HEK293 (cell line): ENCODE results near the gene ACVR1.
"Not testable (repeated sequence)": the region's sequence is repeated elsewhere in the genome, so short reads cannot be mapped to it uniquely, and the experiment has no call there.

ENCODE experiments used
- CTCF ChIA-PET: fragments of 350-600 bp; formaldehyde crosslinking; extraction: SDS; loops from one replicate; lab custom pipeline; 2021; ENCODE audit warnings: antibody characterized with exemption; lab: Yijun Ruan, JAX
- POLR2A ChIA-PET: fragments of 300-600 bp; formaldehyde crosslinking; extraction: SDS; loops from one replicate; lab custom pipeline; 2020; ENCODE audit warnings: antibody characterized with exemption, inconsistent platforms; lab: Yijun Ruan, JAX
- H3K27ac ChIP-seq: fragments of 200-500 bp; sonication (Bioruptor generic); 2 replicates; pipeline ENCODE4 v1.5.1; 2014; ENCODE audit warnings: low read depth, low read length, control low read depth, inconsistent platforms; ENCODE audit errors: extremely low read depth
- H3K36me3 ChIP-seq, 2 experiments: fragments of 200-500 bp in 1 of 2; sonication (Bioruptor generic) in 1 of 2; 1 replicate in 1 of 2; 2 replicates in 1 of 2; pipeline ENCODE4 v1.5.1; 2014 to 2017; ENCODE audit warnings: inconsistent platforms in 2 of 2, low read length in 2 of 2; ENCODE audit not compliant: control insufficient read depth in 2 of 2, insufficient read depth in 1 of 2
- H3K4me1 ChIP-seq: fragments of 200-500 bp; sonication (Bioruptor generic); 2 replicates; pipeline ENCODE4 v1.5.1; 2014; ENCODE audit warnings: mild to moderate bottlenecking, low read length, inconsistent platforms; ENCODE audit not compliant: control insufficient read depth, insufficient read depth
- H3K4me3 ChIP-seq: 2 replicates; pipeline ENCODE4 v1.5.1; 2011; ENCODE audit warnings: low read depth, mild to moderate bottlenecking, control low read depth, low read length, moderate library complexity
- H3K9me3 ChIP-seq: fragments of 200-500 bp; sonication (Bioruptor generic); 2 replicates; pipeline ENCODE4 v1.5.1; 2014; ENCODE audit warnings: low read depth, low read length, inconsistent platforms; ENCODE audit not compliant: control insufficient read depth, insufficient read depth
- PBX3 ChIP-seq: sonication (generic); formaldehyde crosslinking; IDR thresholded peaks from 2 replicates; pipeline ENCODE4 v1.8.1; 2022; ENCODE audit warnings: mild to moderate bottlenecking, moderate library complexity, missing genetic modification reagents
- SALL2 ChIP-seq: fragments of 450-650 bp; formaldehyde crosslinking; IDR thresholded peaks from 2 replicates; pipeline ENCODE4 v1.5.0; 2017; ENCODE audit warnings: missing biosample characterization, mild to moderate bottlenecking, missing genetic modification characterization, borderline replicate concordance
- ZBTB8A ChIP-seq: fragments of 450-650 bp; formaldehyde crosslinking; IDR thresholded peaks from 2 replicates; pipeline ENCODE4 v1.5.1; 2016; ENCODE audit warnings: missing biosample characterization, missing genetic modification characterization
- ZFP69B ChIP-seq: fragments of 450-650 bp; formaldehyde crosslinking; IDR thresholded peaks from 2 replicates; pipeline ENCODE4 v1.5.1; 2016; ENCODE audit warnings: missing biosample characterization, missing genetic modification characterization
- ZNF133 ChIP-seq: fragments of 450-650 bp; formaldehyde crosslinking; IDR thresholded peaks from 2 replicates; pipeline ENCODE4 v1.5.1; 2016; ENCODE audit warnings: missing biosample characterization, missing genetic modification characterization
- ZNF169 ChIP-seq: fragments of 450-650 bp; formaldehyde crosslinking; IDR thresholded peaks from 2 replicates; pipeline ENCODE4 v1.5.1; 2016; ENCODE audit warnings: missing biosample characterization, missing genetic modification characterization
- ZNF202 ChIP-seq: fragments of 450-650 bp; formaldehyde crosslinking; IDR thresholded peaks from 2 replicates; pipeline ENCODE4 v1.5.1; 2016; ENCODE audit warnings: missing biosample characterization, missing genetic modification characterization, borderline replicate concordance
- ZNF239 ChIP-seq: fragments of 450-650 bp; formaldehyde crosslinking; IDR thresholded peaks from 2 replicates; pipeline ENCODE4 v1.5.1; 2016; ENCODE audit warnings: missing biosample characterization, missing genetic modification characterization
- ZNF76 ChIP-seq: fragments of 450-650 bp; formaldehyde crosslinking; IDR thresholded peaks from 2 replicates; pipeline ENCODE4; 2016; ENCODE audit warnings: low read depth, missing biosample characterization, missing genetic modification characterization, borderline replicate concordance
- ZSCAN18 ChIP-seq: fragments of 450-650 bp; formaldehyde crosslinking; IDR thresholded peaks from 2 replicates; pipeline ENCODE4 v1.5.1; 2016; ENCODE audit warnings: missing biosample characterization, missing genetic modification characterization
- TF ChIP-seq, protein P1 (sequence below): fragments of 450-650 bp; formaldehyde crosslinking; IDR thresholded peaks from 2 replicates; pipeline ENCODE4 v1.5.0; 2017; ENCODE audit warnings: missing biosample characterization, missing genetic modification characterization, borderline replicate concordance
- TF ChIP-seq, protein P2 (sequence below): fragments of 450-650 bp; formaldehyde crosslinking; IDR thresholded peaks from 2 replicates; pipeline ENCODE4; 2016; ENCODE audit warnings: missing biosample characterization, missing genetic modification characterization
- TF ChIP-seq, protein P3 (sequence below): fragments of 450-650 bp; formaldehyde crosslinking; IDR thresholded peaks from 2 replicates; pipeline ENCODE4 v1.5.1; 2017; ENCODE audit warnings: missing biosample characterization, missing genetic modification characterization

The ACVR1 gene

DNA sequence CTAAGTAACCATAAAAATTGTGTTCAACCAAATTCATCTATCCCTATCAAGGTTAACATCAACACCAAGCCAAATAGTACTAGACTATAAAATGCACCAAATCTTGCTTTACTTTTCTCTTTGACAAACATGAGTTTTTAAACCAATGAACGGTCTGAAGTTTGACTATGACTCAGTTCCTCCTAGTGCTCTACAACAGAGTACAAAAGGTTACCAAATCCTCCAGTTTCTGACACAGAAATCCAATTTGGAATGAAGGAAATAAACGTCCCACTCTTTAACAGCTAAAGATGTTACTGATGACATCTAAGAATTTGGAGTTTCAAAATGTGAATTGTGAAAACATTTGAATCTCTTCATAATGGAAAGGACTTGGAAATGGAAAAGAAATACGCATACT, 11.8 kb upstream of the ACVR1 start:
- no peaks in the 10 kb centered on the region for H3K9me3 ChIP-seq
- peaks cover 10% of the 10 kb centered on the region for H3K4me1 ChIP-seq
- CTCF ChIA-PET, result interaction anchor here (1.3 kb wide), 1 partner anchor 11 kb away, joined by 3 read pairs; no protein-coding TSS in a partner anchor
- no peak overlapping the region for H3K4me3 ChIP-seq
- no peaks in the 10 kb centered on the region for H3K36me3 ChIP-seq
- no peak overlapping the region for H3K27ac ChIP-seq
- POLR2A ChIA-PET, result no interaction called here
- TF ChIP-seq ZNF76 (tag by site-specific recombination) (no peak), ZNF169 (tag by site-specific recombination) (no peak), ZFP69B (tag by site-specific recombination) (no peak)
- TF ChIP-seq, protein P1, sequence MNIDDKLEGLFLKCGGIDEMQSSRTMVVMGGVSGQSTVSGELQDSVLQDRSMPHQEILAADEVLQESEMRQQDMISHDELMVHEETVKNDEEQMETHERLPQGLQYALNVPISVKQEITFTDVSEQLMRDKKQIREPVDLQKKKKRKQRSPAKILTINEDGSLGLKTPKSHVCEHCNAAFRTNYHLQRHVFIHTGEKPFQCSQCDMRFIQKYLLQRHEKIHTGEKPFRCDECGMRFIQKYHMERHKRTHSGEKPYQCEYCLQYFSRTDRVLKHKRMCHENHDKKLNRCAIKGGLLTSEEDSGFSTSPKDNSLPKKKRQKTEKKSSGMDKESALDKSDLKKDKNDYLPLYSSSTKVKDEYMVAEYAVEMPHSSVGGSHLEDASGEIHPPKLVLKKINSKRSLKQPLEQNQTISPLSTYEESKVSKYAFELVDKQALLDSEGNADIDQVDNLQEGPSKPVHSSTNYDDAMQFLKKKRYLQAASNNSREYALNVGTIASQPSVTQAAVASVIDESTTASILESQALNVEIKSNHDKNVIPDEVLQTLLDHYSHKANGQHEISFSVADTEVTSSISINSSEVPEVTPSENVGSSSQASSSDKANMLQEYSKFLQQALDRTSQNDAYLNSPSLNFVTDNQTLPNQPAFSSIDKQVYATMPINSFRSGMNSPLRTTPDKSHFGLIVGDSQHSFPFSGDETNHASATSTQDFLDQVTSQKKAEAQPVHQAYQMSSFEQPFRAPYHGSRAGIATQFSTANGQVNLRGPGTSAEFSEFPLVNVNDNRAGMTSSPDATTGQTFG, result no peak

GRCh38 chr2:157884533-157884932, 8.4 kb upstream of the ACVR1 start:
- H3K36me3 ChIP-seq, POLR2A ChIA-PET, H3K4me1 ChIP-seq, H3K9me3 ChIP-seq, CTCF ChIA-PET, H3K27ac ChIP-seq, H3K4me3 ChIP-seq: not testable (repeated sequence)

- CTCF ChIA-PET, result no interaction called here
- Histone ChIP-seq H3K27ac (no peak overlapping the region), H3K4me3 (no peak overlapping the region), H3K36me3 (no peaks in the 10 kb centered on the region), H3K9me3 (no peaks in the 10 kb centered on the region), H3K4me1 (peaks cover 3% of the 10 kb centered on the region)
- TF ChIP-seq ZNF133 (tag by site-specific recombination) (no peak), SALL2 (no peak), ZNF202 (tag by site-specific recombination) (no peak)
- POLR2A ChIA-PET, result no interaction called here
Observed at GRCh38 chr2:157880927-157881326, 4.8 kb upstream of the ACVR1 start.

GRCh38 chr2:157877761-157878400, 1.8 kb upstream of the ACVR1 start:
- TF ChIP-seq, protein P2, sequence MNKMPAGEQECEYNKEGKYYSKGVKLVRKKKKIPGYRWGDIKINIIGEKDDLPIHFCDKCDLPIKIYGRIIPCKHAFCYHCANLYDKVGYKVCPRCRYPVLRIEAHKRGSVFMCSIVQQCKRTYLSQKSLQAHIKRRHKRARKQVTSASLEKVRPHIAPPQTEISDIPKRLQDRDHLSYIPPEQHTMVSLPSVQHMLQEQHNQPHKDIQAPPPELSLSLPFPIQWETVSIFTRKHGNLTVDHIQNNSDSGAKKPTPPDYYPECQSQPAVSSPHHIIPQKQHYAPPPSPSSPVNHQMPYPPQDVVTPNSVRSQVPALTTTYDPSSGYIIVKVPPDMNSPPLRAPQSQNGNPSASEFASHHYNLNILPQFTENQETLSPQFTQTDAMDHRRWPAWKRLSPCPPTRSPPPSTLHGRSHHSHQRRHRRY (tag by site-specific recombination), result no peak
- TF ChIP-seq ZBTB8A (no peak), ZNF239 (tag by site-specific recombination) (no peak), ZSCAN18 (no peak), PBX3 (CRISPR knock-in tag) (no peak)
- TF ChIP-seq, protein P3, sequence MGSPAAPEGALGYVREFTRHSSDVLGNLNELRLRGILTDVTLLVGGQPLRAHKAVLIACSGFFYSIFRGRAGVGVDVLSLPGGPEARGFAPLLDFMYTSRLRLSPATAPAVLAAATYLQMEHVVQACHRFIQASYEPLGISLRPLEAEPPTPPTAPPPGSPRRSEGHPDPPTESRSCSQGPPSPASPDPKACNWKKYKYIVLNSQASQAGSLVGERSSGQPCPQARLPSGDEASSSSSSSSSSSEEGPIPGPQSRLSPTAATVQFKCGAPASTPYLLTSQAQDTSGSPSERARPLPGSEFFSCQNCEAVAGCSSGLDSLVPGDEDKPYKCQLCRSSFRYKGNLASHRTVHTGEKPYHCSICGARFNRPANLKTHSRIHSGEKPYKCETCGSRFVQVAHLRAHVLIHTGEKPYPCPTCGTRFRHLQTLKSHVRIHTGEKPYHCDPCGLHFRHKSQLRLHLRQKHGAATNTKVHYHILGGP, result no peak
- ChIA-PET CTCF (interaction anchor here (0.7 to 1.4 kb wide), 4 partner anchors 10 to 98 kb away, joined by 3 to 4 read pairs (median 3); no protein-coding TSS in a partner anchor), POLR2A (no interaction called here)
- Histone ChIP-seq H3K4me1 (peaks cover 3% of the 10 kb centered on the region), H3K4me3 (no peak overlapping the region), H3K36me3 (no peaks in the 10 kb centered on the region), H3K27ac (no peak overlapping the region), H3K9me3 (no peaks in the 10 kb centered on the region)
